ENCODE results near the gene TNFSF12. TPM values are rescaled to one million over a fixed set of nuclear protein-coding genes. Genes with fewer than 3 reads are reported as not detected.
A peak's percentile ranks its signal among the peaks of the same experiment; 100 is the strongest.

TNFSF12 gene
- total RNA-seq, 2 experiments from 2014 or later: 93.7 to 100 TPM

DNA sequence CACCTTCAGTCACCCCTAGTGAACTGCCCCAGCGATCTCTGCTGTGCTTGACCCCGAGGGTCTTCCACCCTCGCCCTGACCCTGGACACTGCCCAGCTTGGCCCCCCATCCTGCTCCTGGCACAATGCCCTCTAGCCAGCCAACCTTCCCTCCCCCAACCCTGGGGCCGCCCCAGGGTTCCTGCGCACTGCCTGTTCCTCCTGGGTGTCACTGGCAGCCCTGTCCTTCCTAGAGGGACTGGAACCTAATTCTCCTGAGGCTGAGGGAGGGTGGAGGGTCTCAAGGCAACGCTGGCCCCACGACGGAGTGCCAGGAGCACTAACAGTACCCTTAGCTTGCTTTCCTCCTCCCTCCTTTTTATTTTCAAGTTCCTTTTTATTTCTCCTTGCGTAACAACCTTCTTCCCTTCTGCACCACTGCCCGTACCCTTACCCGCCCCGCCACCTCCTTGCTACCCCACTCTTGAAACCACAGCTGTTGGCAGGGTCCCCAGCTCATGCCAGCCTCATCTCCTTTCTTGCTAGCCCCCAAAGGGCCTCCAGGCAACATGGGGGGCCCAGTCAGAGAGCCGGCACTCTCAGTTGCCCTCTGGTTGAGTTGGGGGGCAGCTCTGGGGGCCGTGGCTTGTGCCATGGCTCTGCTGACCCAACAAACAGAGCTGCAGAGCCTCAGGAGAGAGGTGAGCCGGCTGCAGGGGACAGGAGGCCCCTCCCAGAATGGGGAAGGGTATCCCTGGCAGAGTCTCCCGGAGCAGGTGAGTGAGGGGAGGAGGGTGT lies 9.9 kb downstream of the TNFSF12 start, which contains the start of gene TNFSF13:
TSS of gene TNFSF13 (plus strand) at position 207 of the 776 bp plus-strand sequence. CDS start at position 497, 290 bp downstream.
- ChIA-PET POLR2A (interaction anchor here (1.3 to 3.1 kb wide), 6 partner anchors 10 to 129 kb away, joined by 4 to 32 read pairs (median 6); partner anchors contain the start of genes POLR2A, TNFSF12, TP53 and WRAP53), CTCF (interaction anchor here (1.0 to 6.1 kb wide), 7 partner anchors 25 to 204 kb away, joined by 3 to 264 read pairs (median 37); partner anchors contain the start of genes CHRNB1, TMEM102 and TMEM95)
- no peak for ATAC-seq
- Mint-ChIP-seq H3K36me3 (ENCODE audit: low read depth) (peaks cover 54% of the 10 kb centered on the region), H3K4me1 (ENCODE audit: low read depth) (peaks cover 69% of the 10 kb centered on the region), H3K9me3 (ENCODE audit: insufficient read depth) (no peaks in the 10 kb centered on the region), H3K4me3 (peak within 1 kb of the TSS; percentile 77), H3K27ac (peak within 1 kb of the TSS; percentile 87), H3K27me3 (ENCODE audit: low read depth) (no peaks in the 10 kb centered on the region)
- no peak for DNase-seq

DNA sequence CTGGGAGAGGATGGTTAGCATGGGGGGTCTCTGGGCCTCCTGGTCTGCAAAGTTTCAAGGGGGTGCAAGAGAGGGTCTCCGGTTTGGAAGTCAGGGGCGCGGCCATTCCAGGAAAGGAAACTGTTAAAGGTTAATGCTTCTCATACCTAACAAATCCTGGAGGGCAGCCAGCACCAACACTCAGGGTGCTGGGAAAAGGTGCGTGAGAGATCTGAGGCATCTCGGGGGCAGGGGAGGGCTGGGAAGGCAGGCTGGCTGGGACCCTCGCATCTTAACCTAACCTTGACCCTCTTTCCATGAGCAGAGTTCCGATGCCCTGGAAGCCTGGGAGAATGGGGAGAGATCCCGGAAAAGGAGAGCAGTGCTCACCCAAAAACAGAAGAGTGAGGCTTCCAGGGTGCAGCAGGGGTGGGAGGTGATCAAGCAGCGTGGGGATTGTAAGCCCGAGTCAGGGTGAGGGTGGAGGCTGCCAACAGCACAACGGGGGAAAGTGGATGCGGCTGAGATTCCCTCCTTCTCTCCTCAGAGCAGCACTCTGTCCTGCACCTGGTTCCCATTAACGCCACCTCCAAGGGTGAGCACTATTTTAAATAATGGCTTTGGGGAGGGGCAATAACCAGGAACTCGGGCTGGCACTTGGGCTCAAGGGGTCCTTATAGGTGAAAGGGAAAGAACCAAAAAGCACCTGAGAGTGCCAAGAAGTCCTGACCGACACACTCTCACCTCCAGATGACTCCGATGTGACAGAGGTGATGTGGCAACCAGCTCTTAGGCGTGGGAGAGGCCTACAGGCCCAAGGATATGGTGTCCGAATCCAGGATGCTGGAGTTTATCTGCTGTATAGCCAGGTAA lies 10.7 kb downstream of the TNFSF12 start:
- no peaks in the 10 kb centered on the region for H3K9me3 Mint-ChIP-seq (ENCODE audit: insufficient read depth)
- H3K4me1 Mint-ChIP-seq (ENCODE audit: low read depth): peaks cover 73% of the 10 kb centered on the region
- ChIA-PET POLR2A (interaction anchor here (0.7 to 3.2 kb wide), 9 partner anchors 7 to 223 kb away, joined by 3 to 32 read pairs (median 9); partner anchors contain the start of genes ACAP1, MPDU1, POLR2A and TNFSF12), CTCF (interaction anchor here (0.8 to 6.1 kb wide), 43 partner anchors 7 to 278 kb away, joined by 3 to 264 read pairs (median 7); partner anchors contain the start of genes CD68, CHRNB1, FXR2 and KCTD11)
- H3K4me3 Mint-ChIP-seq: peak overlapping the region; percentile 77
- peaks cover 58% of the 10 kb centered on the region for H3K36me3 Mint-ChIP-seq (ENCODE audit: low read depth)
- DNase-seq (no peak), ATAC-seq (no peak)
- no peaks in the 10 kb centered on the region for H3K27me3 Mint-ChIP-seq (ENCODE audit: low read depth)
- H3K27ac Mint-ChIP-seq: peak overlapping the region; percentile 87

GRCh38 chr17:7560172-7561027 lies 11.5 kb downstream of the TNFSF12 start:
- Mint-ChIP-seq H3K4me3 (peak overlapping the region; percentile 77), H3K27me3 (ENCODE audit: low read depth) (no peaks in the 10 kb centered on the region), H3K4me1 (ENCODE audit: low read depth) (peaks cover 67% of the 10 kb centered on the region), H3K27ac (peak overlapping the region; percentile 87), H3K36me3 (ENCODE audit: low read depth) (peaks cover 60% of the 10 kb centered on the region), H3K9me3 (ENCODE audit: insufficient read depth) (no peaks in the 10 kb centered on the region)
- DNase-seq: peak; percentile 75
- ChIA-PET POLR2A (interaction anchor here (0.7 to 3.2 kb wide), 19 partner anchors 8 to 224 kb away, joined by 3 to 32 read pairs (median 4); partner anchors contain the start of genes ACAP1, MPDU1, POLR2A and SOX15), CTCF (interaction anchor here (0.6 to 6.1 kb wide), 61 partner anchors 8 to 322 kb away, joined by 3 to 264 read pairs (median 5); partner anchors contain the start of genes ACAP1, CD68, CHRNB1 and FXR2)
- peak; percentile 25 for ATAC-seq

DNA sequence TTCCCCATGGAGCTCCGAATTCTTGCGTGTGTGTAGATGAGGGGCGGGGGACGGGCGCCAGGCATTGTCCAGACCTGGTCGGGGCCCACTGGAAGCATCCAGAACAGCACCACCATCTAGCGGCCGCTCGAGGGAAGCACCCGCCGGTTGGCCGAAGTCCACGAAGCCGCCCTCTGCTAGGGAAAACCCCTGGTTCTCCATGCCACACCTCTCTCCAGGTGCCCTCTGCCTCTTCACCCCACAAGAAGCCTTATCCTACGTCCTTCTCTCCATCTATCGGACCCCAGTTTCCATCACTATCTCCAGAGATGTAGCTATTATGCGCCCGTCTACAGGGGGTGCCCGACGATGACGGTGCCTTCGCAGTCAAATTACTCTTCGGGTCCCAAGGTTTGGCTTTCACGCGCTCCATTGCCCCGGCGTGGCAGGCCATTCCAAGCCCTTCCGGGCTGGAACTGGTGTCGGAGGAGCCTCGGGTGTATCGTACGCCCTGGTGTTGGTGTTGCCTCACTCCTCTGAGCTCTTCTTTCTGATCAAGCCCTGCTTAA lies 12.2 kb downstream of the TNFSF12 start:
- H3K4me1 Mint-ChIP-seq (ENCODE audit: low read depth): peaks cover 63% of the 10 kb centered on the region
- peak overlapping the region; percentile 77 for H3K4me3 Mint-ChIP-seq
- ChIA-PET POLR2A (interaction anchor here (0.7 to 3.2 kb wide), 19 partner anchors 9 to 224 kb away, joined by 3 to 32 read pairs (median 4); partner anchors contain the start of genes ACAP1, CD68, MPDU1 and POLR2A), CTCF (interaction anchor here (0.6 to 6.1 kb wide), 60 partner anchors 9 to 323 kb away, joined by 3 to 264 read pairs (median 6); partner anchors contain the start of genes ACAP1, CD68, CHRNB1 and FXR2)
- no peaks in the 10 kb centered on the region for H3K27me3 Mint-ChIP-seq (ENCODE audit: low read depth)
- ATAC-seq (peak; percentile 74), DNase-seq (peak; percentile 91)
- H3K27ac Mint-ChIP-seq: peak overlapping the region; percentile 87
- peaks cover 62% of the 10 kb centered on the region for H3K36me3 Mint-ChIP-seq (ENCODE audit: low read depth)
- H3K9me3 Mint-ChIP-seq (ENCODE audit: insufficient read depth): no peaks in the 10 kb centered on the region

- ChIA-PET POLR2A (interaction anchor here (0.7 to 3.2 kb wide), 17 partner anchors 10 to 126 kb away, joined by 3 to 32 read pairs (median 7); partner anchors contain the start of genes CD68, MPDU1, POLR2A and SOX15), CTCF (interaction anchor here (0.7 to 6.1 kb wide), 43 partner anchors 9 to 323 kb away, joined by 3 to 264 read pairs (median 7); partner anchors contain the start of genes ACAP1, CD68, FXR2 and KCTD11)
- peak; percentile 91 for DNase-seq
- peak within 1 kb of the TSS; percentile 77 for H3K4me3 Mint-ChIP-seq
- peaks cover 57% of the 10 kb centered on the region for H3K4me1 Mint-ChIP-seq (ENCODE audit: low read depth)
- ATAC-seq: peak; percentile 86
- H3K9me3 Mint-ChIP-seq (ENCODE audit: insufficient read depth): no peaks in the 10 kb centered on the region
- peaks cover 60% of the 10 kb centered on the region for H3K36me3 Mint-ChIP-seq (ENCODE audit: low read depth)
- peak within 1 kb of the TSS; percentile 89 for H3K27ac Mint-ChIP-seq
- H3K27me3 Mint-ChIP-seq (ENCODE audit: low read depth): no peaks in the 10 kb centered on the region
Observed at GRCh38 chr17:7561589-7562207, 12.8 kb downstream of the TNFSF12 start, which contains the start of gene SENP3. Gene SENP3 (plus strand): TSS chr17:7561919. CDS start chr17:7563077, 1,158 bp downstream.

DNA sequence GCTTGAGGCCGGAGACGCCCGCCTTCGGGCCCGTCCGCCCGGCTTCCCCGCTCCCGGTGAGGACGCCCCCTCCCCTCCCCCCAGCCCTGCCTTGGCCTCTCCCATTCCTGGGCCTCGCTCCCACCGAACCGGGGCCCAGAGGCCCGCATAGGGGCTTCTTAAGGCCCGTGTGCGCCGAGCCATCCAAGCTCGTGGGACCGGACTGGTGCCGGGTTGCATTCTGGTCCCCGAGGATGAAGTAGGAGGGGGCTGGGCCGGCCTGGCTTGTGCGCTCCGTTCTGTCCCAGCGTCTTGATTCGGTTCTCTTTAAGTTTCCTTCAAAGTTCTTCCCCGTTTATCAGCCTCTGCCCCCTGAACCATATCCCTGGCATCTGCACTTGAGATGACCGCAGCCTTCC lies 13.3 kb downstream of the TNFSF12 start:
- Mint-ChIP-seq H3K9me3 (ENCODE audit: insufficient read depth) (no peaks in the 10 kb centered on the region), H3K27me3 (ENCODE audit: low read depth) (no peaks in the 10 kb centered on the region), H3K27ac (peak overlapping the region; percentile 89), H3K4me1 (ENCODE audit: low read depth) (peaks cover 54% of the 10 kb centered on the region), H3K36me3 (ENCODE audit: low read depth) (peaks cover 62% of the 10 kb centered on the region), H3K4me3 (peak overlapping the region; percentile 77)
- POLR2A ChIA-PET: interaction anchor here (1.0 to 3.2 kb wide), 8 partner anchors 9 to 124 kb away, joined by 3 to 30 read pairs (median 12); partner anchors contain the start of genes CD68, MPDU1, POLR2A and TNFSF12
- peak; percentile 38 for DNase-seq
- ATAC-seq: peak; percentile 7
- CTCF ChIA-PET: interaction anchor here (0.7 to 6.1 kb wide), 8 partner anchors 10 to 238 kb away, joined by 3 to 264 read pairs (median 40); partner anchors contain the start of genes CD68, TMEM102, TP53 and WRAP53

GRCh38 chr17:7563115-7563869 lies 14.4 kb downstream of the TNFSF12 start:
- CTCF ChIA-PET: interaction anchor here (3.7 to 3.8 kb wide), 2 partner anchors 9 to 125 kb away, joined by 37 to 43 read pairs; partner anchors contain the start of genes TP53 and WRAP53
- Mint-ChIP-seq H3K4me3 (peak overlapping the region; percentile 77), H3K4me1 (ENCODE audit: low read depth) (peaks cover 44% of the 10 kb centered on the region), H3K9me3 (ENCODE audit: insufficient read depth) (no peaks in the 10 kb centered on the region), H3K27ac (no peak overlapping the region), H3K27me3 (ENCODE audit: low read depth) (no peaks in the 10 kb centered on the region), H3K36me3 (ENCODE audit: low read depth) (peaks cover 66% of the 10 kb centered on the region)
- DNase-seq (no peak), ATAC-seq (no peak)
- POLR2A ChIA-PET: interaction anchor here (0.6 to 3.2 kb wide), 4 partner anchors 9 to 21 kb away, joined by 3 to 13 read pairs (median 8); partner anchors contain the start of gene MPDU1

GRCh38 chr17:7569571-7569970 lies 20.7 kb downstream of the TNFSF12 start:
- ChIA-PET POLR2A (interaction anchor here (0.7 to 7.4 kb wide), 3 partner anchors 13 to 276 kb away, joined by 3 to 105 read pairs (median 3); partner anchors contain the start of genes CD68 and MPDU1), CTCF (interaction anchor here (2.7 to 7.6 kb wide), 2 partner anchors 8 to 20 kb away, joined by 10 to 43 read pairs; partner anchors contain the start of genes SENP3 and SOX15)
- H3K36me3 Mint-ChIP-seq (ENCODE audit: low read depth): peaks cover 65% of the 10 kb centered on the region
- peaks cover 30% of the 10 kb centered on the region for H3K4me1 Mint-ChIP-seq (ENCODE audit: low read depth)
- H3K27ac Mint-ChIP-seq: no peak overlapping the region
- ATAC-seq: no peak
- H3K4me3 Mint-ChIP-seq: no peak overlapping the region
- DNase-seq: no peak
- H3K27me3 Mint-ChIP-seq (ENCODE audit: low read depth): no peaks in the 10 kb centered on the region
- no peaks in the 10 kb centered on the region for H3K9me3 Mint-ChIP-seq (ENCODE audit: insufficient read depth)

GRCh38 chr17:7570351-7570750 lies 21.5 kb downstream of the TNFSF12 start:
- ATAC-seq (no peak), DNase-seq (no peak)
- H3K4me1 Mint-ChIP-seq (ENCODE audit: low read depth): peaks cover 38% of the 10 kb centered on the region
- peaks cover 67% of the 10 kb centered on the region for H3K36me3 Mint-ChIP-seq (ENCODE audit: low read depth)
- H3K9me3 Mint-ChIP-seq (ENCODE audit: insufficient read depth): no peaks in the 10 kb centered on the region
- H3K27me3 Mint-ChIP-seq (ENCODE audit: low read depth): no peaks in the 10 kb centered on the region
- POLR2A ChIA-PET: interaction anchor here (0.7 to 7.4 kb wide), 5 partner anchors 9 to 275 kb away, joined by 3 to 105 read pairs (median 5); partner anchors contain the start of genes CD68, MPDU1, SENP3 and SOX15
- CTCF ChIA-PET: interaction anchor here (0.9 to 7.6 kb wide), 5 partner anchors 9 to 118 kb away, joined by 3 to 43 read pairs (median 9); partner anchors contain the start of genes SENP3, SOX15, TP53 and WRAP53
- H3K4me3 Mint-ChIP-seq: no peak overlapping the region
- peak overlapping the region; percentile 69 for H3K27ac Mint-ChIP-seq
